ENCODE results near the gene FN3K. TPM values are rescaled to one million over a fixed set of nuclear protein-coding genes. Genes with fewer than 3 reads are reported as not detected.

The FN3K gene
- 7.8 TPM for polyA plus RNA-seq (2013, experiment 1 of 2)
- 8.2 TPM for polyA plus RNA-seq (2013, experiment 2 of 2)

GRCh38 chr17:82734987-82735866, at the start of gene FN3K:
Gene FN3K (plus strand): TSS chr17:82735615. CDS start chr17:82735637, 22 bp downstream.
- H3K4me3 ChIP-seq (ENCODE audit: extremely low read depth, insufficient read depth, low read length, poor library complexity, severe bottlenecking), result peak within 1 kb of the TSS; percentile 52
- no peak within 1 kb of the TSS for H3K27ac ChIP-seq (ENCODE audit: low read depth, low read length, severe bottlenecking)
- H3K9me3 ChIP-seq (ENCODE audit: control insufficient read depth, low read length), result peaks cover 20% of the 10 kb centered on the region
- WGBS, 2 experiments (ENCODE audit: insufficient coverage in 2 of 2), result 9 to 15% methylated on average over 59 to 87 of the region's 101 CpGs
- no peaks in the 10 kb centered on the region for H3K4me1 ChIP-seq (ENCODE audit: control insufficient read depth, insufficient read depth, low read length, poor library complexity, severe bottlenecking)
- H3K36me3 ChIP-seq (ENCODE audit: control insufficient read depth, insufficient read depth, low read length), result peaks cover 29% of the 10 kb centered on the region

- no peaks in the 10 kb centered on the region for H3K36me3 ChIP-seq (ENCODE audit: control insufficient read depth, insufficient read depth, low read length)
- WGBS, 2 experiments (ENCODE audit: insufficient coverage in 2 of 2), result 93 to 94% methylated on average over 12 to 16 of the region's 19 CpGs
- no peaks in the 10 kb centered on the region for H3K4me1 ChIP-seq (ENCODE audit: control insufficient read depth, insufficient read depth, low read length, poor library complexity, severe bottlenecking)
- H3K27ac ChIP-seq (ENCODE audit: low read depth, low read length, severe bottlenecking), result no peak overlapping the region
- H3K9me3 ChIP-seq (ENCODE audit: control insufficient read depth, low read length), result no peaks in the 10 kb centered on the region
- no peak overlapping the region for H3K4me3 ChIP-seq (ENCODE audit: extremely low read depth, insufficient read depth, low read length, poor library complexity, severe bottlenecking)
Measured at GRCh38 chr17:82686366-82687324, 48.8 kb upstream of the FN3K start.

- H3K9me3 ChIP-seq (ENCODE audit: control insufficient read depth, low read length), result no peaks in the 10 kb centered on the region
- H3K36me3 ChIP-seq (ENCODE audit: control insufficient read depth, insufficient read depth, low read length), result no peaks in the 10 kb centered on the region
- H3K27ac ChIP-seq (ENCODE audit: low read depth, low read length, severe bottlenecking), result no peak overlapping the region
- H3K4me3 ChIP-seq (ENCODE audit: extremely low read depth, insufficient read depth, low read length, poor library complexity, severe bottlenecking), result no peak overlapping the region
- no peaks in the 10 kb centered on the region for H3K4me1 ChIP-seq (ENCODE audit: control insufficient read depth, insufficient read depth, low read length, poor library complexity, severe bottlenecking)
- WGBS, 2 experiments (ENCODE audit: insufficient coverage in 2 of 2), result 83 to 86% methylated on average over 7 to 8 of the region's 10 CpGs
Measured at GRCh38 chr17:82687375-82687861, 48.0 kb upstream of the FN3K start.

GRCh38 chr17:82687871-82688270, 47.5 kb upstream of the FN3K start:
- Histone ChIP-seq H3K4me1 (ENCODE audit: control insufficient read depth, insufficient read depth, low read length, poor library complexity, severe bottlenecking) (no peaks in the 10 kb centered on the region), H3K4me3 (ENCODE audit: extremely low read depth, insufficient read depth, low read length, poor library complexity, severe bottlenecking) (no peak overlapping the region), H3K9me3 (ENCODE audit: control insufficient read depth, low read length) (no peaks in the 10 kb centered on the region), H3K27ac (ENCODE audit: low read depth, low read length, severe bottlenecking) (no peak overlapping the region), H3K36me3 (ENCODE audit: control insufficient read depth, insufficient read depth, low read length) (no peaks in the 10 kb centered on the region)
- 88 to 95% methylated on average over 8 to 9 of the region's 9 CpGs for WGBS, 2 experiments (ENCODE audit: insufficient coverage in 2 of 2)

GRCh38 chr17:82689077-82689476, 46.3 kb upstream of the FN3K start:
- H3K36me3 ChIP-seq (ENCODE audit: control insufficient read depth, insufficient read depth, low read length), result no peaks in the 10 kb centered on the region
- H3K4me1 ChIP-seq (ENCODE audit: control insufficient read depth, insufficient read depth, low read length, poor library complexity, severe bottlenecking), result no peaks in the 10 kb centered on the region
- H3K9me3 ChIP-seq (ENCODE audit: control insufficient read depth, low read length), result peaks cover under 1% of the 10 kb centered on the region
- 81 to 84% methylated on average over 8 of the region's 8 CpGs for WGBS, 2 experiments (ENCODE audit: insufficient coverage in 2 of 2)
- H3K27ac ChIP-seq (ENCODE audit: low read depth, low read length, severe bottlenecking), result no peak overlapping the region
- H3K4me3 ChIP-seq (ENCODE audit: extremely low read depth, insufficient read depth, low read length, poor library complexity, severe bottlenecking), result no peak overlapping the region

- Histone ChIP-seq H3K36me3 (ENCODE audit: control insufficient read depth, insufficient read depth, low read length) (no peaks in the 10 kb centered on the region), H3K27ac (ENCODE audit: low read depth, low read length, severe bottlenecking) (no peak overlapping the region), H3K4me3 (ENCODE audit: extremely low read depth, insufficient read depth, low read length, poor library complexity, severe bottlenecking) (no peak overlapping the region), H3K4me1 (ENCODE audit: control insufficient read depth, insufficient read depth, low read length, poor library complexity, severe bottlenecking) (no peaks in the 10 kb centered on the region), H3K9me3 (ENCODE audit: control insufficient read depth, low read length) (peaks cover 14% of the 10 kb centered on the region)
- 91 to 92% methylated on average over 15 of the region's 18 CpGs for WGBS, 2 experiments (ENCODE audit: insufficient coverage in 2 of 2)
Measured at GRCh38 chr17:82690786-82691489, 44.5 kb upstream of the FN3K start.

GRCh38 chr17:82691714-82692113, 43.7 kb upstream of the FN3K start:
- Histone ChIP-seq H3K4me3 (ENCODE audit: extremely low read depth, insufficient read depth, low read length, poor library complexity, severe bottlenecking) (no peak overlapping the region), H3K36me3 (ENCODE audit: control insufficient read depth, insufficient read depth, low read length) (no peaks in the 10 kb centered on the region), H3K9me3 (ENCODE audit: control insufficient read depth, low read length) (peaks cover 14% of the 10 kb centered on the region), H3K4me1 (ENCODE audit: control insufficient read depth, insufficient read depth, low read length, poor library complexity, severe bottlenecking) (no peaks in the 10 kb centered on the region), H3K27ac (ENCODE audit: low read depth, low read length, severe bottlenecking) (no peak overlapping the region)
- 81 to 100% methylated on average over 3 to 7 of the region's 17 CpGs for WGBS, 2 experiments (ENCODE audit: insufficient coverage in 2 of 2)

- Histone ChIP-seq H3K27ac (ENCODE audit: low read depth, low read length, severe bottlenecking) (no peak overlapping the region), H3K4me3 (ENCODE audit: extremely low read depth, insufficient read depth, low read length, poor library complexity, severe bottlenecking) (no peak overlapping the region), H3K4me1 (ENCODE audit: control insufficient read depth, insufficient read depth, low read length, poor library complexity, severe bottlenecking) (no peaks in the 10 kb centered on the region), H3K36me3 (ENCODE audit: control insufficient read depth, insufficient read depth, low read length) (no peaks in the 10 kb centered on the region), H3K9me3 (ENCODE audit: control insufficient read depth, low read length) (peaks cover 14% of the 10 kb centered on the region)
- 82 to 87% methylated on average over 14 to 16 of the region's 16 CpGs for WGBS, 2 experiments (ENCODE audit: insufficient coverage in 2 of 2)
Measured at GRCh38 chr17:82692268-82692667, 43.1 kb upstream of the FN3K start.

- 93 to 97% methylated on average over 20 to 22 of the region's 22 CpGs for WGBS, 2 experiments (ENCODE audit: insufficient coverage in 2 of 2)
- H3K9me3 ChIP-seq (ENCODE audit: control insufficient read depth, low read length), result peaks cover 14% of the 10 kb centered on the region
- H3K4me1 ChIP-seq (ENCODE audit: control insufficient read depth, insufficient read depth, low read length, poor library complexity, severe bottlenecking), result no peaks in the 10 kb centered on the region
- no peak overlapping the region for H3K4me3 ChIP-seq (ENCODE audit: extremely low read depth, insufficient read depth, low read length, poor library complexity, severe bottlenecking)
- H3K36me3 ChIP-seq (ENCODE audit: control insufficient read depth, insufficient read depth, low read length), result no peaks in the 10 kb centered on the region
- H3K27ac ChIP-seq (ENCODE audit: low read depth, low read length, severe bottlenecking), result no peak overlapping the region
Measured at GRCh38 chr17:82693168-82693867, 42.1 kb upstream of the FN3K start.
